OCI-LY7 (cell line): Measurements from ENCODE around the gene DHPS.

Experiments used
- EZH2phosphoT487 ChIP-seq: fragments of 200-600 bp; sonication (generic); IDR thresholded peaks from 2 replicates; pipeline ENCODE4 v1.6.1; 2018; ENCODE audit warnings: low read depth, borderline replicate concordance, mild to moderate bottlenecking, mixed run types, antibody characterized with exemption, low read length, moderate library complexity, mixed read lengths
- TF ChIP-seq, protein P1 (sequence below): fragments of 200-600 bp; sonication (generic); conservative IDR thresholded peaks from 2 replicates; pipeline ENCODE4 v1.5.1; 2014; ENCODE audit warnings: mild to moderate bottlenecking, antibody characterized with exemption, low read length, moderate library complexity, mixed read lengths

DNA sequence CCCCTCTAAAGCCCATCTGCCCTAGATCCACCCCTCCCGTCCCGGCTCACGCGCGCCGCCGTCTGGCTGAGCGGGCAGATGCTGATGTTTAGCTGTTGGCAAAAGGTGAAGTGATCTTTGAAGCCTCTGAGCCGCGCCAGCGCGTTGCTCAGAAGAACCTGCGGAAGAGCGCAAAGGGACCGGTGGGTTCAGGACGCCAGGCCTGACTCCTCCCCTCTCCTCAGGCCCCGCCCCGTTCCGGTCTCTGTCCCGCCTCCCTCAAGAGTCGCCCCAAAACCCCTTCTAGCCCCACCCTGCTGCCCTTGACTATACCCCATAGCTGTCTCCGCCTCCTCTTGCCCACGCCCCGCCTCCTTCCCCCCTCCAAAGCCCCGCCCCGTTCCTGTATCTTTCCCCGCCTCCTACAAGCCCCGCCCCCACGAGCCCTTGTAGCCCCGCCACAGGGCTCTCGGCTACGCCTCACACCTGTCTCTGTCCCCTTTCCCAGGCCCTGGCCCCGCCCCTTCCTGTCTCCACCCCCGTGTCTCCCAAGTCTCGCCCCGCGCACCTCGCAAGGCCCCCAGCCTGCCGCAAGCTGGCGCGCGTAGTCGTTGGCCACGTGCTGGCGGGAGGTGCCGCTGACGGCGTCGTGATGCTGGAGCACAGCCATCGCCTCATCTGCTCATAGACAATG, 24.6 kb downstream of the DHPS start:
- TF ChIP-seq EZH2phosphoT487: no peak
- TF ChIP-seq, protein P1, sequence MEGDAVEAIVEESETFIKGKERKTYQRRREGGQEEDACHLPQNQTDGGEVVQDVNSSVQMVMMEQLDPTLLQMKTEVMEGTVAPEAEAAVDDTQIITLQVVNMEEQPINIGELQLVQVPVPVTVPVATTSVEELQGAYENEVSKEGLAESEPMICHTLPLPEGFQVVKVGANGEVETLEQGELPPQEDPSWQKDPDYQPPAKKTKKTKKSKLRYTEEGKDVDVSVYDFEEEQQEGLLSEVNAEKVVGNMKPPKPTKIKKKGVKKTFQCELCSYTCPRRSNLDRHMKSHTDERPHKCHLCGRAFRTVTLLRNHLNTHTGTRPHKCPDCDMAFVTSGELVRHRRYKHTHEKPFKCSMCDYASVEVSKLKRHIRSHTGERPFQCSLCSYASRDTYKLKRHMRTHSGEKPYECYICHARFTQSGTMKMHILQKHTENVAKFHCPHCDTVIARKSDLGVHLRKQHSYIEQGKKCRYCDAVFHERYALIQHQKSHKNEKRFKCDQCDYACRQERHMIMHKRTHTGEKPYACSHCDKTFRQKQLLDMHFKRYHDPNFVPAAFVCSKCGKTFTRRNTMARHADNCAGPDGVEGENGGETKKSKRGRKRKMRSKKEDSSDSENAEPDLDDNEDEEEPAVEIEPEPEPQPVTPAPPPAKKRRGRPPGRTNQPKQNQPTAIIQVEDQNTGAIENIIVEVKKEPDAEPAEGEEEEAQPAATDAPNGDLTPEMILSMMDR: no peak
